T-helper 1 cell treated with Interleukin-12 subunit alpha and Interleukin-12 subunit beta and Interleukin-4 antibody, amounts not matched to agents 30 ng/mL and 1 ng/mL, for 36 hours (primary cell): ENCODE measurements around the gene EZH1. TPM values are rescaled to one million over a fixed set of nuclear protein-coding genes. Genes with fewer than 3 reads are reported as not detected.

Source experiments
- intact Hi-C: fragments of 100-400 bp; cut with micrococcal nuclease; formaldehyde crosslinking; loops from one replicate; pipeline ENCODE4 v1.15.1; 2024
- total RNA-seq: library from RNA; stranded (reverse); gene quantifications from 2 replicates; pipeline ENCODE4 v1.2.3, GENCODE V29; 2022

The EZH1 gene
- total RNA-seq, 1 donor from 2014 or later, result 54.7 TPM

DNA sequence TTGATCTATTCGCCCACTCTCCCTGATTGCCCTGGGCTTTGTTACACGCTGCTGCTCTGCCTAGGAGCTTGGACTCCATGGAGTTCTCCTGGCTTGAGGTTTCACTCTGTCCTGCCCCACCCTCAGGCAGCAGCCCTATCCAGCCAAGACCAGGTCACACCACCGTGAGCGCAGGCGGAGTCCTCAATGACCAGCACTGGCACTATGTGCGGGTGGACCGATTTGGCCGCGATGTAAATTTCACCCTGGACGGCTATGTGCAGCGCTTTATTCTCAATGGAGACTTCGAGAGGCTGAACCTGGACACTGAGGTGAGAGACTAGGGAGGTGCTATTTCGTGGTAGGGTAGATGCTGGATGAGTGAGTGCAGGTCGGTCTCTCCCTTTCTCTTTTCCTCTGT lies 59.0 kb downstream of the EZH1 start:
- intact Hi-C loops, result no loop called here

DNA sequence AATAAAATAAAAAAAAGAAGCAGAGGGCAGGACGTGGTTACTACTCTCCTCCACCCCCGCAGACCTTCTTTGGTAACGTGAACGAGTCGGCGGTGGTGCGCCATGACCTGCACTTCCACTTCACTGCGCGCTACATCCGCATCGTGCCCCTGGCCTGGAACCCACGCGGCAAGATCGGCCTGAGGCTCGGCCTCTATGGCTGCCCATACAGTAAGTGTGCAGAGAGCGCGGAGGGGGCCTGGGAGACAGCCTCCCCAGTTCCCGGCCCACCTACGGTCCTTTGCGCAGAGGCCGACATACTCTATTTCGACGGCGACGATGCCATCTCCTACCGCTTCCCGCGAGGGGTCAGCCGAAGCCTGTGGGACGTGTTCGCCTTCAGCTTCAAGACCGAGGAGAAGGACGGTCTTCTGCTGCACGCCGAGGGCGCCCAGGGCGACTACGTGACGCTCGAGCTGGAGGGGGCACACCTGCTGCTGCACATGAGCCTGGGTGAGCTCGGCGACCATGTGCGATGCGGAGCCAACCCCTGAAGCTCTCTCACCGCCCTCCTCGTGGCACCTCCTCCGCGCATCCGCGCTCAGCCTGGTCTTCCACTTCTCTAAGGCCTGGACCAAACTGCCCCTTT lies 59.8 kb downstream of the EZH1 start:
- intact Hi-C loops, result no loop called here

- intact Hi-C loops, result no loop called here
Measured at GRCh38 chr17:42683407-42684034, 61.3 kb downstream of the EZH1 start.

- intact Hi-C loops, result no loop called here
Measured at GRCh38 chr17:42682722-42683403, 62.0 kb downstream of the EZH1 start.

DNA sequence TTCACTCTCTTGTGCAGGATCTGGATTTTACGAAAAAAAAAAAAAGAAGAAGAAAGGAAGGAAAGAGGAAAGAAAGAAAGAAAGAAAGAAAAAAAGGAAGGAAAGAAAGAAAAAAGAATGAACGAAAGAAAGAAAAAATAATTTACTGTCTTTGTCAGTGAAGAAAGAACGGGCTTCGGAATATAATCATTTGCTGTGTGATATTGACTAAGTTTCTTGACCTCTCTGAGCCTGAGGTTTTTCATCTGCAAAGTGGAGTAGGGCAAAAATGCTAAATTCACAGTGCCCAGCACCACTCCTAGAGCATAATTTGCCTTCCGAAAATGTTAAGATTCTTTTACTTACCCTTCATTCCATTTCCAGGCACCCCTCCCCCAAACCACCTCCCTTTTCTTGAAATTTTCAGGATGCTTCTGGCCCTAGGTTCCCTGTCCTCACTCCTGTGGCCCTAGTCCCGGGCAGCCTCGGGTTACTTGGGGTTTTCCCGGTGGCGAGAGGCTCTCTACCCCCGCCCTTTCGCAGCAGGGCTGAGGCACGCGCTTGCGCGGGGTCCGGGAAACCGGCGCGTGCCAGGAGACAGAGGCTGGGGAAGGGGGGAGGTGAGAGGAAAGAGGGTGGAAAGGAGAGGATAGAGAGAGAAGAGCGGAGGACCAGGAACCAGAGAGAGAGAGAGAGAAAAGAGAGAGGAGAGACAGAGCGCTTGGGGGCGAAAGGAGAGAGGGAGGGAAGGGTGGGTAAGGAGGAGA lies 62.7 kb downstream of the EZH1 start, which contains the start of gene CNTNAP1:
TSS of gene CNTNAP1 (plus strand) at position 556 of the 746 bp plus-strand sequence. CDS start 299 bp downstream, outside the sequence.
- intact Hi-C loops, result no loop called here

- intact Hi-C loops, result no loop called here
Measured at GRCh38 chr17:42680331-42680808, 64.5 kb downstream of the EZH1 start.

DNA sequence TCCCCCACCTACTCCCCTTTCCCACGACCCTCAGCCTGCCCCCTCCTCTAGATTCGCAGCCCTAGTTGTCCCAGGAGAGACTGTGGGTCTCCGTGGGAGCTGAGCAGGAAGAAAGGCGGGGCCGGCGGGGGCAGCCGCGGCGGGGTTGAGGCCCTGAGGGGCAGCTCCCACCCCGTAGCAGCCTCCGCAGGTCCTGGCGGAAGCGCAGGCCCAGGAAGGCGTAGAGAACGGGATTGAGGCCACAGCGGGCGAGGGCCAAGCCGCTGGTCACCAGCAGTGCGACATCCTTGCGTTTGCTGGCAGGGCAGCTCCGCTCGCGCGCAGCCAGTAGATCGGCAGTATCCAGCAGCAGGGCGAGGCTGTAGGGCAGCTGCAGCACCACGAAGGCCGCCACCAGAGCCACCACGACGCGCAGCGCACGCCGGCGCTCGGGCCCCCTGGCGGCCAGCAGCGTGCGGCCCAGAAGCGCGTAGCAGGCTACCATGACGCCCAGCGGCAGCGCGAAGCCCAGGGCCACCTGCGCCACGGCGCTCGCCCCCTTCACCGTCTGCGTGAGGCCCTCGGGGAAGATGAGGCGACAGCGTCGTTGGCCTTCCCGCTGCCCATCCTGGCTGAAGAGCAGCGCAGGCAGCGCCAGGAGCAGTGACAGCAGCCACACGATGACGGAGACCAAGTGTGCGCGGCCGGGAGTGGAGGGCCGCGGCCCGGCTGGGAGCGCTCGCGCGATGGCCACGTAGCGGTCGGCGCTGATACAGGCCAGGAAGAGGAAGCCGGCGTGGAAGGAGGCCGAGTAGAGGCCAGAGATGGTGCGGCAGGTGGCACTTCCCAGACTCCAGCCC lies 65.1 kb downstream of the EZH1 start:
- intact Hi-C loops, result loop anchor here (1.0 to 10.0 kb wide), 9 partner anchors 20 to 865 kb away; partner anchors contain the start of genes BECN1, DHX58, DHX8 and ETV4

DNA sequence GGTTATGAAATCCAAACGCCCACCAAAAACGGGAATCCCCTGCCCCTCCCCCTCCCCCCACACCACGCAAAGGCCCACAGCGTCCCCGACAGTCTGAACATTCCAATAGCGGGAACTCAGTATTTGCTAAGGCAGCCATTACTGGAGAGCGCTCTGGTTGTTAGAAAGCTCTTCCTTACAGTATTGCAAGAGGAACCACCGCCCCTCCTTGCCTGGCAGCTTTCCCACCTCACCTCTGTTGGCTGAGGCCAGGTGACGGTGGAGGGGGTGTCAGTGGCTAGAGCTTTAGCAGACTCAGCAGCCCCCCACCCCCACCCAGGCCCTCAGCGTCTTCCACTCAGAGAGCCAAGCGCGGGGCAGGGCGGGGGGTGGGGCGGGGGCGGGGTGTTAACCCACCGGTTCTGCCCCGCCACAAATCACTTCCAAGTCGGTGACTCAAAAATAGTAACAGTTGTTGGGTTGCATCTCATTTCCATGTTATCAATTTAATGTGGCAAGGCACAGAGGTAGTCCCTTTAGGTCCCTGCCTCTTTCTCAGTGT lies 65.8 kb downstream of the EZH1 start:
- intact Hi-C loops, result loop anchor here (1.0 to 10.0 kb wide), 11 partner anchors 20 to 866 kb away; partner anchors contain the start of genes BECN1, DHX58, DHX8 and ETV4

DNA sequence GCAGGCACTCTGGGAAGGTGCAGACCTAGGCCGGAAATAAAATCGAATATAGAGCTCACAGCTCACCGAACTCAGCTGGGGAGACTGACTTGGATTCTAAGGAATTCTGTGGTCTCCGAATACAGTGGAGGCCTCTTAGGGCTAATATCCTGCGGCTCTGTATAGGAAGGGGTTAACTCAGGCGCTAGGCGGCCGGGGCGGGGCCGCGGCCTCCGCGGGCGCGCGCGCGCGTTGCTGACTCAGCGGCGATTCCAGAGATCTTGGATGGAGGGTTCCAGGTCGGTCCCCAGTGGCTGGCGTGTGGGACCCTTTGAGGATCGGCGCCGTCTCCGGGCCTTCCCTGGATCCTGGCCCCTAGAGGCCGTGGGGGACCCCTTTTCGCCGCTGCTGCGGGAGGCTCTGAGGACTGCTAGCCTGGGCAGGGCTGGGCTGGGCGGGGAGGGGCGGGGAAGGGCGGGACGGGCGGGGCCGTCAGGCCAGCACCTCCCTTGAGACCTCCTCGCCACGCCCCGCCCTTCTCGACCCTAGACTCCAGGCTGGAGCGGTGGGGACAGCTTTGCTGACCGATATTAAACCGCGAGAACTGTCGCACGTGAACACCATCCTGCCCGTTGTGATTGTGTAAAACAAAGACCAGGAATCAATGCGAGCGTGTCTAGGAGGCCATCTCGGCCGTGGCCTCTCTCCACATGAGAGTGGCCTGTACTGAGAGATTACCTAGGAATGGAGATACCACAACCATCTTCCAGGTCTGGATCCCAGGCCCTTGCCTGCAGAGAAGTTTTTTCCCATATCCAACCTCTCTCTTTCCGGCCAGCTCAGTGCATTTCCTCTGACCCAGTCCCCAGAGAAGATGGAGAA lies 66.7 kb downstream of the EZH1 start:
- intact Hi-C loops, result loop anchor here (1.0 to 10.0 kb wide), 9 partner anchors 67 to 867 kb away; partner anchors contain the start of genes BECN1, DHX58, DHX8 and ETV4

DNA sequence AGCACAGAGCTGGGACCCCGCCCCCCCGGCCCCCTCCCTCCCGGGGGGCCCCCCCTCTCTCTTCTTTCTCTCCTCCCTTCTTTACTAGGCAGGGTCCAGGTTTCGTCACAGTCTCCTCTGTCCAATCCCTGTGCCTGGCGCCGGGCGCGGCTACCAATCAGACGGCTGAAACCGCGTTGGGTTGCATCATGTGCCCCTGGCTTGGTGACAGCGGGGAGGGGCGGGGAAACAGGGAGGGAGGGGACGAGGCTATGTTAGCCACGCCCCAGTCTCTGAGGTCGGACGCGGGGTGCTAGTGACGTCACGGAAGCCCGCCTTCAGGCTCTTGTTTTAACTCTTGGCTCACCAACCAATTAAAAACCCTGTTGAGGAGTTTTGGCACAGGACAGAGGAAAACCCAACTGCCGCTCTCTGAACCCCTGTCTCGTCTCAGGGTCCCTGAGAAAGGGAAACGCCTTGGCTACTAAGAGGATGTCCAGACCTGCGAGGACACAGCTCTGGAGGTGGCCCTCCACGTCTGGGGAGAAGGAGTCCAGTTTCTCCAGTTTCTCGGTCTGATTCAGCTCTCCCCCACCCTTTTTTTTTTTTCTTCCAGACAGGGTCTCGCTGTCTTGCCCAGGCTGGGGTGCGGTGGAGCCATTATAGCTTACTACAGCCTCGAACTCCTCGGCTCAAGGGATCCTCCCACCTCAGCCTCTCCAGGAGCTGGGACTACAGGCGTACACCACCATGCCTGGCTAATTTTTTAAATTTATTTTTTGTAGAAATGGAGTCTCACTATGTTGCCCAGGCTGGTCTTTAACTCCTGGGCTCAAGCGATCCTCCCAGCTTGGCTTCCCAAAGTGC lies 67.6 kb downstream of the EZH1 start:
- intact Hi-C loops, result loop anchor here (1.0 to 10.0 kb wide), 7 partner anchors 140 to 868 kb away; partner anchors contain the start of genes BECN1, DHX58, DHX8 and ETV4

GRCh38 chr17:42676424-42677011 lies 68.3 kb downstream of the EZH1 start, which contains the start of gene PLEKHH3:
Gene PLEKHH3, minus strand, starts transcription at chr17:42676994. Its CDS starts 431 bp downstream, at chr17:42676563.
- intact Hi-C loops, result loop anchor here (1.0 to 10.0 kb wide), 7 partner anchors 139 to 868 kb away; partner anchors contain the start of genes BECN1, DHX58, DHX8 and ETV4

- intact Hi-C loops, result loop anchor here (5.0 to 10.0 kb wide), 6 partner anchors 139 to 869 kb away; partner anchors contain the start of genes BECN1, DHX58, DHX8 and ETV4
Measured at GRCh38 chr17:42675965-42676423, 68.8 kb downstream of the EZH1 start.

GRCh38 chr17:42675348-42675964 lies 69.4 kb downstream of the EZH1 start:
- intact Hi-C loops, result loop anchor here (5.0 to 10.0 kb wide), 6 partner anchors 138 to 869 kb away; partner anchors contain the start of genes BECN1, DHX58, DHX8 and ETV4

GRCh38 chr17:42674755-42675347 lies 70.0 kb downstream of the EZH1 start:
- intact Hi-C loops, result loop anchor here (5.0 to 10.0 kb wide), 6 partner anchors 138 to 870 kb away; partner anchors contain the start of genes BECN1, DHX58, DHX8 and ETV4

DNA sequence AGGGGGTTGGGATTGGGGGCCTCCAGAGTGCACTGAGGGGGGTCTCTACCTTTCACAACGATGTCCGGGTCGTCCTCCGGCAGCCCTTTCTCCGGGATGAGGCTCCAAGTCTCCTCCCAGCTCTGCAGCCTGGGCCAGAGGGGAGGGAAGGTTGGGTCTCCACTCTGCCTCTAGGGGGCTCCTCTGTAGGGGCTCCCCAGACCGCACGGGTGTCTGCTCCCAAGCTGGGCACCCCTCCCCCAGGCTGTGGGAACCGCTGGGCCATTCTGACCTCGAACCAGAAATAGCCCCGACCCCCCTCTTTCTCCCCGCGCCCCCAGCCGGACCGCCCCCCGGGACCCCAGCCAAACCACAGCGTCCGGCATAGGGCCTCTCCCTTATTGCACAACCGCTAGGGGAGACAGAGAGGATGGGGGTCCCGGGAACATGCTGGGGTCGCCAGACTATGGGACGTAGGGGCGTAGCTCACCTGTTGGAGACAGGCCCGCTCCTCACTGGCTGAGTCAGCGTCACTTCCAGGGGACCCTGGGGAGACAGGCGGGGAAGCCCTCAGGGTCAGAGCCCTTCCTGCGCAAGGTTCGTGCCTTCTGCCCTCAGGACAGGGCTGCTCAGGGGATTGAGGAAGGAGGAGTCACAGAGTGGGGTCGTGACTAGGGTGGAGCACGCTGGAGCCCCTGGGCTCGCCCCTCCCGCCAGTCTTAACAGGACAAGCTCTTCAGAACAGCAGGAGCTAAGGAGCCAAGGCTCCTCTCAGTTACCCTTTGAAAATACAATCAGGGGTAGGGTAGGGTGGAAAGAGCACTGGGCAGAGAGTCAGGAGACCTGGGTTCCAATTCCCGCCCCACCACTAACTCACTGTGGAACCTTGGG lies 70.7 kb downstream of the EZH1 start:
- intact Hi-C loops, result loop anchor here (10.0 kb wide), 1 partner anchor 871 kb away; the partner anchor contains the start of gene ETV4
